Upper lobe of left lung (tissue), 6 donors: Measurements from ENCODE around the gene TRIM40. TPM values are rescaled to one million over a fixed set of nuclear protein-coding genes. Genes with fewer than 3 reads are reported as not detected.
A peak's percentile ranks its signal among the peaks of the same experiment; 100 is the strongest.

ENCODE experiments used
- ATAC-seq, 2 donors: fragments of 200-7000 bp; cut with Tn5 transposase; one replicate each; pipeline ENCODE4 v1.9.1; 2022; ENCODE audit warnings: mild to moderate bottlenecking in 2 of 2, moderate library complexity in 2 of 2; ENCODE audit not compliant: low FRiP score in 2 of 2
- DNase-seq, 2 donors: peaks; one replicate each; pipeline ENCODE4 v3.0.0-alpha.2; 2019 to 2020
- H3K27ac ChIP-seq, 4 donors: fragments of 200-600 bp; sonication (generic); one replicate each; pipeline ENCODE4 v1.5.1; 2016 to 2019
- H3K27me3 ChIP-seq, 4 donors: fragments of 200-600 bp; sonication (generic); one replicate each; pipeline ENCODE4 v1.5.1; 2017 to 2019
- H3K36me3 ChIP-seq, 4 donors: fragments of 200-600 bp; sonication (generic); one replicate each; pipeline ENCODE4 v1.5.1; 2016 to 2019
- H3K4me1 ChIP-seq, 4 donors: fragments of 200-600 bp; sonication (generic); one replicate each; pipeline ENCODE4 v1.5.1; 2018 to 2019
- H3K4me3 ChIP-seq, 4 donors: fragments of 200-600 bp; sonication (generic); one replicate each; pipeline ENCODE4 v1.5.1; 2017 to 2019; ENCODE audit warnings: mild to moderate bottlenecking in 2 of 4, moderate library complexity in 1 of 4
- H3K9me3 ChIP-seq, 4 donors: fragments of 200-600 bp; sonication (generic); one replicate each; pipeline ENCODE4 v1.5.1; 2018 to 2019
- EP300 ChIP-seq, 4 donors: sonication (generic); formaldehyde crosslinking; IDR thresholded peaks; one replicate each; pipeline ENCODE4 v1.5.1; 2017; ENCODE audit warnings: antibody characterized with exemption in 4 of 4, control low read depth in 2 of 4
- POLR2A ChIP-seq, 4 donors: fragments of 450-650 bp; IDR thresholded peaks; one replicate each; pipeline ENCODE4 v1.5.1; 2016 to 2017; ENCODE audit warnings: antibody characterized with exemption in 4 of 4, mild to moderate bottlenecking in 2 of 4
- POLR2AphosphoS5 ChIP-seq, 2 donors: sonication (generic); formaldehyde crosslinking; IDR thresholded peaks; one replicate each; pipeline ENCODE4 v1.5.1; 2017; ENCODE audit warnings: antibody characterized with exemption in 2 of 2
- WGBS, 2 donors: methylation state at CpG; one replicate each; pipeline ENCODE4 v1.1.5; 2017 to 2018; 5-methylcytosine and 5-hydroxymethylcytosine counted together
- total RNA-seq, 6 donors: library from RNA; depleted of rRNA in 4 of 6; stranded (reverse); fragments of >200 nt in 4 of 6; gene quantifications; one replicate each; pipeline versions ENCODE4 v1.1.0 to v1.2.1, GENCODE V29; 2016 to 2021
- TF ChIP-seq, protein P1 (sequence below), 6 experiments: fragments of 450-650 bp in 4 of 6; fragments of 200-600 bp in 2 of 6; sonication (generic) in 2 of 6; IDR thresholded peaks; one replicate each; pipeline ENCODE4 v1.5.1; 2016 to 2019; ENCODE audit warnings: antibody characterized with exemption in 6 of 6
- donor health status: DM: no; HTN: no; CAD: no; lungs with moderate emphysema.
- donor health status: DM: no; HTN: yes; CAD: no; lungs with severe emphysema.

TRIM40 gene
- not detected for total RNA-seq

DNA sequence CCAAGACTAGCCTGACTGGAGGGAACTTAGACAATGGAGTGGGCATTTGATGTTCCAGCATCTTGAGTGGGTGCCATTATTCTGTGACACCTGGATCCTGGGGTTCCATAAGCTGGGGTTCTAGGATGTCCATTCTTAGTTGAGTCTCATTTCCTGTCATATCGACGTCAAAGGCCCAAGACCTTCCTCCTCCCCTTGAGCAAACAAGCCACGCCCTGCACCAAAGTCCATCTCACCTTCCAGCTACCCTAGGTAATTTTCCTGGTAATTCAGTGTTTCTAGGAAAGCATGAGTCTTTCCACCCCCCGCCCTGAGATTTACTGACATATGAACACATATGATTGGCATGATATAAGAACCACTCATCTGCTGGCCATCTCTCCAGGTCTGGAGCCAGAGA lies at the start of gene TRIM40:
Gene TRIM40, plus strand, starts transcription at position 384 of the 400 bp plus-strand sequence. CDS start 897 bp downstream, outside the sequence.
- DNase-seq = no peak
- no peaks in the 10 kb centered on the region for H3K27me3 ChIP-seq
- no peak within 1 kb of the TSS for H3K27ac ChIP-seq

GRCh38 chr6:30087876-30088275 lies 48.1 kb upstream of the TRIM40 start:
- no peak overlapping the region for H3K27ac ChIP-seq
- no peaks in the 10 kb centered on the region for H3K9me3 ChIP-seq
- H3K27me3 ChIP-seq = no peaks in the 10 kb centered on the region
- ATAC-seq (no peak), DNase-seq (no peak)
- peaks cover 0 to 4% (median 0%) of the 10 kb centered on the region in 4 donors for H3K4me1 ChIP-seq
- no peak overlapping the region for H3K4me3 ChIP-seq
- 71 to 78% methylated on average over 5 of the region's 5 CpGs for WGBS, 2 donors
- H3K36me3 ChIP-seq = no peaks in the 10 kb centered on the region
- TF ChIP-seq POLR2AphosphoS5 (IDR thresholded peaks at IDR 0.05) (no peak), POLR2A (IDR thresholded peaks at IDR 0.05) (no peak), EP300 (IDR thresholded peaks at IDR 0.05) (no peak)
- TF ChIP-seq, protein P1, sequence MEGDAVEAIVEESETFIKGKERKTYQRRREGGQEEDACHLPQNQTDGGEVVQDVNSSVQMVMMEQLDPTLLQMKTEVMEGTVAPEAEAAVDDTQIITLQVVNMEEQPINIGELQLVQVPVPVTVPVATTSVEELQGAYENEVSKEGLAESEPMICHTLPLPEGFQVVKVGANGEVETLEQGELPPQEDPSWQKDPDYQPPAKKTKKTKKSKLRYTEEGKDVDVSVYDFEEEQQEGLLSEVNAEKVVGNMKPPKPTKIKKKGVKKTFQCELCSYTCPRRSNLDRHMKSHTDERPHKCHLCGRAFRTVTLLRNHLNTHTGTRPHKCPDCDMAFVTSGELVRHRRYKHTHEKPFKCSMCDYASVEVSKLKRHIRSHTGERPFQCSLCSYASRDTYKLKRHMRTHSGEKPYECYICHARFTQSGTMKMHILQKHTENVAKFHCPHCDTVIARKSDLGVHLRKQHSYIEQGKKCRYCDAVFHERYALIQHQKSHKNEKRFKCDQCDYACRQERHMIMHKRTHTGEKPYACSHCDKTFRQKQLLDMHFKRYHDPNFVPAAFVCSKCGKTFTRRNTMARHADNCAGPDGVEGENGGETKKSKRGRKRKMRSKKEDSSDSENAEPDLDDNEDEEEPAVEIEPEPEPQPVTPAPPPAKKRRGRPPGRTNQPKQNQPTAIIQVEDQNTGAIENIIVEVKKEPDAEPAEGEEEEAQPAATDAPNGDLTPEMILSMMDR (IDR thresholded peaks at IDR 0.05) = no peak

More for the DNA sequence above, at the start of gene TRIM40:
- H3K4me3 ChIP-seq = no peak within 1 kb of the TSS
- TF ChIP-seq POLR2A (IDR thresholded peaks at IDR 0.05) = no peak
- TF ChIP-seq, protein P1 (IDR thresholded peaks at IDR 0.05) = no peak
- TF ChIP-seq EP300 (IDR thresholded peaks at IDR 0.05) = no peak
- no peak for TF ChIP-seq POLR2AphosphoS5 (IDR thresholded peaks at IDR 0.05)
- no peaks in the 10 kb centered on the region for H3K9me3 ChIP-seq
- H3K36me3 ChIP-seq = no peaks in the 10 kb centered on the region
- ATAC-seq = no peak
- 67 to 71% methylated on average over 4 of the region's 4 CpGs for WGBS, 2 donors
- H3K4me1 ChIP-seq = peaks cover 0 to 3% (median 2%) of the 10 kb centered on the region in 4 donors

DNA sequence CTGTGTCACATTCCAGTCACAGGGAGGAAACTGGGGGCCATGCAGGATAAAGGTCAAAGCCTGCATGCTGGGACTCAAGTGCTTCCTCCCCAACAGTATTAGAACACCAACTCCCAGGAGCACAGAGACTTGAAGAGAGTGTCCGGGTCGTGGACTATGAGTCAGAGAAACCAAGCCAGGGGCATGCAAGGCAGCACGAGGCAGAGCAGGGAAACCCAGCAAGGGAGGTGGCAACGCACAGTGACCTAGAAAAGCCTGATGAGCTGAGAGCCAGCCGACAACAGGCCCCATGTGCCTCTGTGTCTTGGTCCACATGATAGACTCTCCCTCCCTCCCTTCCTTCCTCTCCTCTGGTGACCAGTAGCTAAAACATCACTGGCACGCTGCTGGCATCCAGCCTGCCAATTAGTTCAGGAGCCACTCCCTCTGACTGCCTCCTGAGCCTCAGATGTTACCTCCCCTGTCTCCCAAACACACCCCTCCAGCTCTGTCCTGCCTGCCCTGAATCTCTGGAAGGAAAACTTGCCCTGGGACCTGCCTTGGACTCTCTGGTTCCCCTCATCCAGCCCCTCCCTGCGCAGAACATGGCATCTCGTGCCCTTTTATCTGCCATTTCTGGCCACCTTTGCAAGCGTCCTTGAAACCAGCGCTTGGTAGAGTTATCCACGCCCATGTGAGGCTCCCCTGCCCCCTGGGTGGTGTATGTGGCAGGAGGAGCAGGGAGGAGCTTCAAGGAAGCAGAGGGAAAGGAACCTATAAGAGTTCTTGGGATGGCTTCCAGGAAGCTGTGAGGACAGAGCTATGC lies 44.2 kb upstream of the TRIM40 start:
- H3K27ac ChIP-seq = peak overlapping the region in 1 of 4 donors; percentile 65
- H3K4me3 ChIP-seq = peak overlapping the region in 1 of 4 donors; percentile 3
- H3K36me3 ChIP-seq = no peaks in the 10 kb centered on the region
- peak; percentile 61 to 86 for ATAC-seq
- H3K4me1 ChIP-seq = peaks cover 0 to 4% (median 0%) of the 10 kb centered on the region in 4 donors
- TF ChIP-seq POLR2A (IDR thresholded peaks at IDR 0.05) (peak in 1 of 4 donors; percentile 17), POLR2AphosphoS5 (IDR thresholded peaks at IDR 0.05) (no peak), EP300 (IDR thresholded peaks at IDR 0.05) (no peak)
- TF ChIP-seq, protein P1 (IDR thresholded peaks at IDR 0.05) = no peak
- H3K27me3 ChIP-seq = no peaks in the 10 kb centered on the region
- no peaks in the 10 kb centered on the region for H3K9me3 ChIP-seq
- peak in 1 of 2 donors; percentile 69 for DNase-seq
- 46 to 61% methylated on average over 8 to 11 of the region's 11 CpGs for WGBS, 2 donors

DNA sequence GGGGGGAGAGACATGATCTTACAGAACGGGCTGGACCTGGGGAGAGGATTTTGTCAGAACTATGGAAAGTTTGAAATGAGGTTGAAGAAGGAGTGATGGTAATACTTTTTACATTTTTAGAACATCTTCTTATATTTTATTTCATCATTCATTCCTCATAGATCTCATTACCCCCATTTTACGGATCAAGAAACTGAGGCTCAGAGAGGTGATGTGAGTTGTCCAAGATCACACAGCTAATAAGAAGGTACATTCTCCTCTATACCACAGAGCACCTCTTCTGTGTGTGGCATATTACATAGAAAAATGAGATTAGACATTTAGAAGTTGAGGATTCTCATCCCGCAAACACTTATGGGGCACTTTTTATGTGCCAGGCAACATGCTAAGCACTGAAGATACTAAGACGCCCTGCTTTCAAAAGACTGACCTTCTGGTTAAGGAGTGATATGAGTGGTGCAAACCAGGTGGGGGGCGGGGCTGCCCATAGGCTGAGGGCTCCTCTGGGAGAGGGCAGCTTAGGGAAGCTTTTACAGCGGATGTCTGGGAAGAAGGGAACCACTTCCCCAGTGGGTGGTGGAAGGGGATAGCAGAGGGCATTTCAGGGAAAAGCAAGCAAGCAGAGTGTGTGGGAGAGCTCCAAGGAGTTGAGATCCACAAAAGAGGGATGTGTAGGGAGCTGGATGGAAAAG lies 42.9 kb upstream of the TRIM40 start:
- no peak overlapping the region for H3K27ac ChIP-seq
- 73 to 80% methylated on average over 6 of the region's 6 CpGs for WGBS, 2 donors
- no peaks in the 10 kb centered on the region for H3K36me3 ChIP-seq
- no peak overlapping the region for H3K4me3 ChIP-seq
- peaks cover 0 to 4% (median 0%) of the 10 kb centered on the region in 4 donors for H3K4me1 ChIP-seq
- no peaks in the 10 kb centered on the region for H3K27me3 ChIP-seq
- DNase-seq (no peak), ATAC-seq (no peak)
- TF ChIP-seq, protein P1 (IDR thresholded peaks at IDR 0.05) = no peak
- TF ChIP-seq EP300 (IDR thresholded peaks at IDR 0.05) (no peak), POLR2AphosphoS5 (IDR thresholded peaks at IDR 0.05) (no peak), POLR2A (IDR thresholded peaks at IDR 0.05) (no peak)
- H3K9me3 ChIP-seq = no peaks in the 10 kb centered on the region
